Measurements from ENCODE around the gene MIAT.

The MIAT gene

DNA sequence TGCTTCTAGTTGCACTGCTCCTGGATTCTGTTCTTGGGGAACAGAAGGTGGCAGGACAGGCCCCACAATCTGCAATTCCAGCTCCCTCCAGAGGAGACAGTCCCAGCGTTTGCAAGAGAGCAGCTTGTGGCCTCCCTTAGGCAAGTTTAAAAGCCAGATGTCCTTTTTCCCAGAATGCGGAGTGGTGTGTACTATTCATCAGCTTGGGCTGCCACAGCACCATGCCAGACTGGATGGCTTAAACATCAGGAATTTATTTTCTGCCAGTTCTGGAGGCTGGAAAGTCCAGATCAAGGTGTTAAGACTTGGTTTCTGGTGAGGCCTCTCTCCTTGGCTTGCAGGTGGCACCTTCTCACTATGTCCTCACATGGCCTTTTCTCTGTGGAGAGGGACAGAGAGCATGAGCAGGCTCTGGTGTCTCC is 11.7 kb downstream of the MIAT start:
- DNase-seq (ENCODE audit: low read depth, low spot score): peak; percentile 52

GRCh38 chr22:26670459-26670858 is 13.1 kb downstream of the MIAT start:
- DNase-seq (ENCODE audit: low read depth, low spot score): no peak

GRCh38 chr22:26671317-26672059 is 14.1 kb downstream of the MIAT start:
- no peak for DNase-seq (ENCODE audit: low read depth, low spot score)

GRCh38 chr22:26672060-26672471 is 14.7 kb downstream of the MIAT start:
- DNase-seq (ENCODE audit: low read depth, low spot score): no peak

GRCh38 chr22:26672590-26673468 is 15.4 kb downstream of the MIAT start:
- peak; percentile 94 for DNase-seq (ENCODE audit: low read depth, low spot score)

DNA sequence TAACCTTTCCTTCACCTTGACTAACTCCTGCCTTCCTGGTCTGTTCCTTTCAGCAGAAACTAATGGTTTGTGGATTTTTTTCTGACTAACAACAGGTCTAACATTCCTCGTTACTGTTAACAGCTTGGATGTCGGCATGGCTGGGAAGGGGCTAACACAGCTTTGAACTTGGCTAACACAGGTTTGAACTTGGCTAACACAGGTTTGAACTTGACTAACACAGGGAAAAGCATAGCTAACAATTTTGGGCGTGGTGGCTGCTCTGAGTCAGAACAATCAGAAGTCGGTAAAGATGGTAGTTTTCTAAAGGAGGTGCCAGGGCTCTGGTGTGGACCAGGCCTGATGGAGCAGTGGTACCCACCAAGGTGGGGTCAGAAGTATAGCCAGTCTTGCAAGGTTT is 16.1 kb downstream of the MIAT start:
- peak; percentile 48 for DNase-seq (ENCODE audit: low read depth, low spot score)

- no peak for DNase-seq (ENCODE audit: low read depth, low spot score)
Observed at GRCh38 chr22:26674211-26675190, 17.1 kb downstream of the MIAT start.

GRCh38 chr22:26675687-26676268 is 18.4 kb downstream of the MIAT start:
- DNase-seq (ENCODE audit: low read depth, low spot score): no peak

DNA sequence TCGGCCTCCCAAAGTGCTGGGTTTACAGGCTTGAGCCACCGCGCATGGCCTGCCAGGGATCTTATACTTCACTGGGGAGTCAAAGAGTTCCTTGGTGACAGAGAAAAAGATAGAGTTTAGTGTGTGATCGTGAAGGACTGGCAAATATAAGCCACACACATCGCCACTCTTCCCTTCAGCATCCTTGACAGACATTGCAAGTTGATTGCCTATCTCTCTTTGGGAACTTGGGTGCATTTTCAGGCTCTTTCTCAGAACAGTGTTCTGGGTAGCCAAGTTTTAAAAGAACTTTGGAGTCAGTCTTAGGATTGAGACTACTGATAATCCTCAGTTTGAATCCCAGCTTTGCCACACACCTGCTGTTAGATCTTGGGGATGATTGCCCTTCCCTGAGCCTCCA is 19.8 kb downstream of the MIAT start:
- DNase-seq (ENCODE audit: low read depth, low spot score): no peak

- peak; percentile 91 for DNase-seq (ENCODE audit: low read depth, low spot score)
Observed at GRCh38 chr22:26679003-26679629, 21.7 kb downstream of the MIAT start.

DNA sequence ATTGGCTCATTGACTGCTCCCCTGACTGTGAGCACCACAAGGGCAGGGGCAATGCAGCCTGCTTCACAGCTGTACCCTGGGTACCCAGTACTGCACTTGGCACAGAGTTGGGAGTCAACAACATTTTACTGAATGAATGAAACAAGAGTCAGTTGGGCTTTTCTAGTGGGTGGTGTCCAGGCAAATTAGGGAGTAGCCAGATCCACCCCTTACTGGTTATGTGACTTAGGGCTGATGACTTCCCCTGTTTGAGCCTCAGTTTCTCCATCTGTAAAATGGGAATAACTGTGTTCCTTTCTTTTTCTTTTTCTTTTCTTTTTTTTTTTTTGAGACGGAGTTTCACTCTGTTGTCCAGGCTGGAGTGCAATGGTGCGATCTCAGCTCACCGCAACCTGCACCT is 23.1 kb downstream of the MIAT start:
- no peak for DNase-seq (ENCODE audit: low read depth, low spot score)

DNA sequence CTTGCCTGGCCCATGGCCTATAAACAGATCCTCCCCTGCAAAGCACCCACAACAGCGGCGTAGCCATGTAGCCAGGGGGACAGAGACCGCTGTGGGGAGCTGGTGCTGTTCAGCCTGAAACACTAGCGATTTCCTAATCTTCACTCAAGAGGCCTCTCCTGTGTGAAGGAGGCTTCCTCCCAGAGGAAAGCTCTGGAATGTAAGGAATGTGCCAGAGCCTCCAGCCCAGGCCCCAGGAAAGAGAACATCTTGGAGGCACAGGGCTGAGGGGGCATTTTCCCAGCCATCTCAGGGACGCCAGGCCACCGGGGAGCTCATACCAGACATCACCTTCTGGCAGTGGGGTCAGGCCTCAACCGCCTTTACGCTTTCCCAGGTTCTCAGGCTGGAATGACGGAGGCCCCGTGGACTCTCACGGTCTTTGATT is 24.0 kb downstream of the MIAT start:
- DNase-seq (ENCODE audit: low read depth, low spot score): peak; percentile 92

DNA sequence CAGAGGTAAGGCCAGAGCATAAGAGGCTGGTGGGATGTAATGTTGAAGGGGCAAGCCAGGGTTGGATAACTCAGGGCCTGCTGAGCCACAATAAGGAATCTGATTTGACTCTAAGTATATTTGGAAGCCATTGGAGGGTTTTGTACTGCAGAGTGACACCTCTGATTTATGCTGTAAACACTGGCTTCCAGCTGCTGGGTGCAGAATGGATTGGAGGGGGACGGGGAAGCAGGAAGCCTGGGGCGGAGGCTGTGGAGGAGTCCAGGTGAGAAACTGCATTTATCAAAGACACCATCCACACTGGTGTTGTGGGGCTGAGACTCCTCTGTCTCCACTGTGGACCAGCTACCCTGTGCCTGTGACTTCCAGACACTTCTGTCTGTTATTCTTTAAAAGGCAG is 26.8 kb downstream of the MIAT start:
- no peak for DNase-seq (ENCODE audit: low read depth, low spot score)

GRCh38 chr22:26685601-26686000 is 28.2 kb downstream of the MIAT start:
- no peak for DNase-seq (ENCODE audit: low read depth, low spot score)

GRCh38 chr22:26687439-26687838 is 30.1 kb downstream of the MIAT start:
- no peak for DNase-seq (ENCODE audit: low read depth, low spot score)

GRCh38 chr22:26689513-26690301 is 32.3 kb downstream of the MIAT start:
- DNase-seq (ENCODE audit: low read depth, low spot score): no peak

DNA sequence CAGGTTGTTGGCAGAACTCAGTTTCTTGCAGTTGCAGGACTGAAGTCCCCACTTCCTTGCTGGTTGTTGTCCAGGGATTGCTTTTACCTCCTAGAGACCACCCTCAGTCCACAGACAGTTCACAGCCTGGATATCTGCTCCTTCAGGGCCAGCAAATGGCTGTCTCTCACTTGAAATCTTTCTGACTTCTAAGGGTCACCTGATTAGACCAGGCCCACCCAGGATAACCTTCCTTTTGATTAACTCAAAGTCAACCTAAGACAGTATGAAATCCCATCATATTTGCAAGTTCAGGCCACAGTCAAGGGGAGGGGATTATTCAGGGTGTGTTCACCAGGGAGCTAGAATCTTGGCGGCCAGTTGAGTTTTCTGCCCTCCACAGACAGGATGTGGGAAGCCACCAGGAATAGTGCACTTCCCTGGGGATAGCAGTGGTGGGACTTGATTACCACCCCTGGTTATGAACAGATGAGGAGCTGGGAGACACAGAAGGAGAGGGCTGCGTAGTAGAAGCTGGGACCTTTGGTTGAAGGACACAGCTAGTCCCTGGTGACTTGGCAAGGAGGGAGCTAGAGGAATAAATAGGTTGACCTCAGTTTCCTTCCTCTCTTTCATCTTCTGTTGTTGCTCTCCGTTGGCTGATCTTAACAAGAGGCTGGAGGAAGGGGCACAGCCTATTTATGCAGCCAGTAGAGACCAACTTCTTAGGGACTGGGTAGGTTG is 33.4 kb downstream of the MIAT start:
- no peak for DNase-seq (ENCODE audit: low read depth, low spot score)

- DNase-seq (ENCODE audit: low read depth, low spot score): no peak
Observed at GRCh38 chr22:26691377-26691716, 34.0 kb downstream of the MIAT start.

- no peak for DNase-seq (ENCODE audit: low read depth, low spot score)
Observed at GRCh38 chr22:26692215-26692614, 34.8 kb downstream of the MIAT start.

Data from astrocyte of the hippocampus (primary cell).